ENCODE data around the gene BARX2. TPM values are rescaled to one million over a fixed set of nuclear protein-coding genes. Genes with fewer than 3 reads are reported as not detected.
"Not testable (repeated sequence)": the region's sequence is repeated elsewhere in the genome, so short reads cannot be mapped to it uniquely, and the experiment has no call there.

The BARX2 gene
- 1.8 TPM in 1 of 2 replicates, not detected in the other for total RNA-seq (2014; rRNA removed; shearing (Covaris generic); ENCODE audit: low replicate concordance)

- in situ Hi-C loops (cut with HindIII; ENCODE audit: low pct_unique_long_range_greater_than_20kb, low sequenced_read_pairs) = no loop called here
- peak; percentile 16 for DNase-seq (ENCODE audit: low read depth)
Measured at GRCh38 chr11:129375751-129376657, at the start of gene BARX2. Gene BARX2 (plus strand): TSS chr11:129375848. CDS start chr11:129376036, 188 bp downstream.

- in situ Hi-C loops (cut with HindIII; ENCODE audit: low pct_unique_long_range_greater_than_20kb, low sequenced_read_pairs) = no loop called here
- no peak for DNase-seq (ENCODE audit: low read depth)
Measured at GRCh38 chr11:129326921-129327320, 48.7 kb upstream of the BARX2 start.

GRCh38 chr11:129327708-129328107, 47.9 kb upstream of the BARX2 start:
- DNase-seq (ENCODE audit: low read depth); in situ Hi-C loops (cut with HindIII; ENCODE audit: low pct_unique_long_range_greater_than_20kb, low sequenced_read_pairs): not testable (repeated sequence)

- in situ Hi-C loops (cut with HindIII; ENCODE audit: low pct_unique_long_range_greater_than_20kb, low sequenced_read_pairs) = no loop called here
- DNase-seq (ENCODE audit: low read depth) = no peak
Measured at GRCh38 chr11:129328756-129329155, 46.9 kb upstream of the BARX2 start.

GRCh38 chr11:129331217-129331616, 44.4 kb upstream of the BARX2 start:
- no peak for DNase-seq (ENCODE audit: low read depth)
- in situ Hi-C loops (cut with HindIII; ENCODE audit: low pct_unique_long_range_greater_than_20kb, low sequenced_read_pairs) = no loop called here

GRCh38 chr11:129331871-129332274, 43.8 kb upstream of the BARX2 start:
- DNase-seq (ENCODE audit: low read depth) = peak; percentile 30
- in situ Hi-C loops (cut with HindIII; ENCODE audit: low pct_unique_long_range_greater_than_20kb, low sequenced_read_pairs) = no loop called here

GRCh38 chr11:129333873-129334272, 41.8 kb upstream of the BARX2 start:
- in situ Hi-C loops (cut with HindIII; ENCODE audit: low pct_unique_long_range_greater_than_20kb, low sequenced_read_pairs) = no loop called here
- no peak for DNase-seq (ENCODE audit: low read depth)

GRCh38 chr11:129344301-129344940, 31.2 kb upstream of the BARX2 start:
- DNase-seq (ENCODE audit: low read depth); in situ Hi-C loops (cut with HindIII; ENCODE audit: low pct_unique_long_range_greater_than_20kb, low sequenced_read_pairs): not testable (repeated sequence)

GRCh38 chr11:129346916-129347315, 28.7 kb upstream of the BARX2 start:
- in situ Hi-C loops (cut with HindIII; ENCODE audit: low pct_unique_long_range_greater_than_20kb, low sequenced_read_pairs) = no loop called here
- DNase-seq (ENCODE audit: low read depth) = no peak

- in situ Hi-C loops (cut with HindIII; ENCODE audit: low pct_unique_long_range_greater_than_20kb, low sequenced_read_pairs) = no loop called here
- no peak for DNase-seq (ENCODE audit: low read depth)
Measured at GRCh38 chr11:129348813-129349212, 26.8 kb upstream of the BARX2 start.

GRCh38 chr11:129352676-129353075, 23.0 kb upstream of the BARX2 start:
- in situ Hi-C loops (cut with HindIII; ENCODE audit: low pct_unique_long_range_greater_than_20kb, low sequenced_read_pairs) = no loop called here
- no peak for DNase-seq (ENCODE audit: low read depth)

GRCh38 chr11:129354691-129355090, 21.0 kb upstream of the BARX2 start:
- no peak for DNase-seq (ENCODE audit: low read depth)
- in situ Hi-C loops (cut with HindIII; ENCODE audit: low pct_unique_long_range_greater_than_20kb, low sequenced_read_pairs) = no loop called here

- in situ Hi-C loops (cut with HindIII; ENCODE audit: low pct_unique_long_range_greater_than_20kb, low sequenced_read_pairs) = no loop called here
- DNase-seq (ENCODE audit: low read depth) = no peak
Measured at GRCh38 chr11:129359748-129360147, 15.9 kb upstream of the BARX2 start.

GRCh38 chr11:129364143-129364654, 11.4 kb upstream of the BARX2 start:
- in situ Hi-C loops (cut with HindIII; ENCODE audit: low pct_unique_long_range_greater_than_20kb, low sequenced_read_pairs) = no loop called here
- peak; percentile 56 for DNase-seq (ENCODE audit: low read depth)

- no peak for DNase-seq (ENCODE audit: low read depth)
- in situ Hi-C loops (cut with HindIII; ENCODE audit: low pct_unique_long_range_greater_than_20kb, low sequenced_read_pairs) = no loop called here
Measured at GRCh38 chr11:129365816-129366215, 9.8 kb upstream of the BARX2 start.

GRCh38 chr11:129366737-129367597, 8.7 kb upstream of the BARX2 start:
- in situ Hi-C loops (cut with HindIII; ENCODE audit: low pct_unique_long_range_greater_than_20kb, low sequenced_read_pairs) = no loop called here
- no peak for DNase-seq (ENCODE audit: low read depth)

- in situ Hi-C loops (cut with HindIII; ENCODE audit: low pct_unique_long_range_greater_than_20kb, low sequenced_read_pairs) = no loop called here
- no peak for DNase-seq (ENCODE audit: low read depth)
Measured at GRCh38 chr11:129368889-129369672, 6.6 kb upstream of the BARX2 start.

- in situ Hi-C loops (cut with HindIII; ENCODE audit: low pct_unique_long_range_greater_than_20kb, low sequenced_read_pairs) = no loop called here
- no peak for DNase-seq (ENCODE audit: low read depth)
Measured at GRCh38 chr11:129370715-129371114, 4.9 kb upstream of the BARX2 start.

Data from Caki2 (cell line).